SK-N-SH (cell line): ENCODE measurements around the gene CPNE2. TPM values are rescaled to one million over a fixed set of nuclear protein-coding genes. Genes with fewer than 3 reads are reported as not detected.

Experiments
- CTCF ChIA-PET: fragments of 300-600, 350-600 bp; formaldehyde crosslinking; extraction: SDS; loops from one replicate; lab custom pipeline; 2021; lab: Yijun Ruan, JAX
- POLR2A ChIA-PET: fragments of 350-600 bp; sonication (Branson Sonifier 250); formaldehyde crosslinking; extraction: SDS; loops from one replicate; lab custom pipeline; 2020; ENCODE audit warnings: antibody characterized with exemption, inconsistent platforms; lab: Yijun Ruan, JAX
- DNase-seq: peaks from one replicate; pipeline ENCODE4 v3.0.0; 2012
- H2AFZ ChIP-seq: fragments of 200-600 bp; sonication (generic); 2 replicates; pipeline ENCODE4 v1.8.1; 2016; ENCODE audit warnings: antibody characterized with exemption, mild to moderate bottlenecking, low read depth
- H3F3A ChIP-seq: fragments of 200-600 bp; sonication (generic); replicated peaks from 2 replicates; pipeline ENCODE3; 2016; ENCODE audit warnings: antibody characterized with exemption, mild to moderate bottlenecking; ENCODE audit not compliant: insufficient read depth
- H3K27ac ChIP-seq, 2 experiments: fragments of 200-500 bp in 1 of 2; fragments of 200-600 bp in 1 of 2; sonication (Bioruptor generic) in 1 of 2; sonication (generic), shearing (Covaris generic) in 1 of 2; 2 replicates each; pipeline versions ENCODE4 v1.5.1 to v1.6.1; 2014 to 2016; ENCODE audit warnings: low read depth in 2 of 2, inconsistent platforms in 1 of 2, low read length in 1 of 2, mild to moderate bottlenecking in 1 of 2, mixed read lengths in 1 of 2
- H3K27me3 ChIP-seq: fragments of 200-600 bp; sonication (generic), shearing (Covaris generic); 2 replicates; pipeline ENCODE4 v1.6.1; 2016; ENCODE audit warnings: mixed run types; ENCODE audit not compliant: insufficient read depth
- H3K36me3 ChIP-seq, 2 experiments: fragments of 200-500 bp in 1 of 2; fragments of 200-600 bp in 1 of 2; sonication (Bioruptor generic) in 1 of 2; sonication (generic) in 1 of 2; replicated peaks in 1 of 2; 2 replicates each; pipeline versions ENCODE3 to v1.5.1; 2014 to 2016; ENCODE audit warnings: low read length in 1 of 2, mild to moderate bottlenecking in 1 of 2; ENCODE audit not compliant: insufficient read depth in 2 of 2, control insufficient read depth in 1 of 2
- H3K4me1 ChIP-seq, 2 experiments: fragments of 200-500 bp in 1 of 2; fragments of 200-600 bp in 1 of 2; sonication (Bioruptor generic) in 1 of 2; sonication (generic), shearing (Covaris generic) in 1 of 2; 2 replicates each; pipeline versions ENCODE4 v1.5.1 to v1.6.1; 2014 to 2016; ENCODE audit warnings: low read depth in 1 of 2, low read length in 1 of 2, mixed run types in 1 of 2; ENCODE audit not compliant: insufficient read depth in 2 of 2, control insufficient read depth in 1 of 2
- H3K4me2 ChIP-seq: fragments of 200-600 bp; sonication (generic), shearing (Covaris generic); 2 replicates; pipeline ENCODE4 v1.6.1; 2017; ENCODE audit warnings: mixed run types
- H3K4me3 ChIP-seq, 2 experiments: fragments of 200-500 bp in 1 of 2; fragments of 200-600 bp in 1 of 2; sonication (Bioruptor generic) in 1 of 2; sonication (generic), shearing (Covaris generic) in 1 of 2; 2 replicates each; pipeline versions ENCODE4 v1.5.1 to v1.8.1; 2014 to 2016; ENCODE audit warnings: low read depth in 2 of 2, inconsistent platforms in 1 of 2, low read length in 1 of 2, mild to moderate bottlenecking in 1 of 2, mixed read lengths in 1 of 2, moderate library complexity in 1 of 2
- H3K79me2 ChIP-seq: fragments of 200-600 bp; sonication (generic); 2 replicates; pipeline ENCODE4 v1.8.1; 2017; ENCODE audit warnings: mild to moderate bottlenecking; ENCODE audit not compliant: insufficient read depth
- H3K9ac ChIP-seq: fragments of 200-600 bp; sonication (generic); 2 replicates; pipeline ENCODE4 v1.6.1; 2017; ENCODE audit warnings: mixed run types
- H3K9me2 ChIP-seq: fragments of 200-600 bp; sonication (generic); 2 replicates; pipeline ENCODE4 v1.6.1; 2017; ENCODE audit warnings: mixed run types
- H3K9me3 ChIP-seq: fragments of 200-600 bp; sonication (generic); 2 replicates; pipeline ENCODE4 v1.6.1; 2017; ENCODE audit warnings: mixed run types, mild to moderate bottlenecking, moderate library complexity
- H4K20me1 ChIP-seq: fragments of 200-600 bp; sonication (generic); 2 replicates; pipeline ENCODE4 v1.6.1; 2017; ENCODE audit warnings: mild to moderate bottlenecking, mixed run types; ENCODE audit not compliant: insufficient read depth
- CHD2 ChIP-seq: fragments of 150-350 bp; IDR thresholded peaks from 2 replicates; pipeline ENCODE4 v1.6.1; 2018; ENCODE audit warnings: low read length; ENCODE audit not compliant: partially characterized antibody
- EZH2phosphoT487 ChIP-seq: fragments of 200-600 bp; sonication (generic); IDR thresholded peaks from 2 replicates; pipeline ENCODE4 v1.6.1; 2017; ENCODE audit warnings: low read depth, mixed run types, mild to moderate bottlenecking, antibody characterized with exemption, moderate library complexity, borderline replicate concordance
- FOSL2 ChIP-seq: IDR thresholded peaks from 2 replicates; pipeline ENCODE4 v1.4.0; 2012; ENCODE audit warnings: low read depth, mild to moderate bottlenecking, moderate library complexity, borderline replicate concordance
- FOXJ3 ChIP-seq: sonication (generic); formaldehyde crosslinking; IDR thresholded peaks from 2 replicates; pipeline ENCODE4 v1.5.1; 2020; ENCODE audit warnings: mild to moderate bottlenecking, missing genetic modification reagents
- FOXM1 ChIP-seq: IDR thresholded peaks from 2 replicates; pipeline ENCODE4 v1.4.0; 2012; ENCODE audit warnings: low read depth, mild to moderate bottlenecking
- GATA2 ChIP-seq: sonication (generic); formaldehyde crosslinking; IDR thresholded peaks from 2 replicates; pipeline ENCODE4 v1.5.0; 2020; ENCODE audit warnings: mild to moderate bottlenecking, missing genetic modification reagents
- JUND ChIP-seq: IDR thresholded peaks from 2 replicates; pipeline ENCODE4 v1.4.0; 2012
- NRF1 ChIP-seq: IDR thresholded peaks from 2 replicates; pipeline ENCODE4 v1.6.1; 2012; ENCODE audit warnings: low read depth, mild to moderate bottlenecking, low read length
- PBX3 ChIP-seq: IDR thresholded peaks from 2 replicates; pipeline ENCODE4; 2012
- SIN3A ChIP-seq: IDR thresholded peaks from 2 replicates; pipeline ENCODE4 v1.6.1; 2012; ENCODE audit warnings: low read depth, mild to moderate bottlenecking, low read length, moderate library complexity, borderline replicate concordance
- USF2 ChIP-seq: fragments of 150-350 bp; IDR thresholded peaks from 2 replicates; pipeline ENCODE4 v1.6.1; 2017; ENCODE audit warnings: antibody characterized with exemption, low read length, low read depth, borderline replicate concordance
- WGBS: methylation state at CpG from one replicate; pipeline ENCODE4 v1.1.6; 2017; ENCODE audit warnings: low lambda C conversion rate; 5-methylcytosine and 5-hydroxymethylcytosine counted together
- polyA plus RNA-seq, 3 experiments: library from polyadenylated mRNA; depleted of rRNA; stranded (reverse); fragments of >200 nt; gene quantifications; 2 replicates each; pipeline ENCODE4 v1.2.3, GENCODE V29; 2012
- TF ChIP-seq, protein P1 (sequence below): fragments of 200-600 bp; sonication (generic); IDR thresholded peaks from 2 replicates; pipeline ENCODE4 v1.6.1; 2017; ENCODE audit warnings: antibody characterized with exemption, mild to moderate bottlenecking, moderate library complexity
- TF ChIP-seq, protein P2 (sequence below): fragments of 150-350 bp; IDR thresholded peaks from 2 replicates; pipeline ENCODE4 v1.6.1; 2016; ENCODE audit warnings: mild to moderate bottlenecking, low read depth, low read length

The CPNE2 gene
- polyA plus RNA-seq, 1 of the 3 experiments (the other 2 are of a cell fraction), result 73.0 TPM

GRCh38 chr16:57157533-57157932 is 65.2 kb downstream of the CPNE2 start:
- 92% methylated on average over 1 of the region's 1 CpG for WGBS
- Histone ChIP-seq H3K9ac (no peak overlapping the region), H3K4me2 (no peak overlapping the region), H2AFZ (no peak overlapping the region), H4K20me1 (no peaks in the 10 kb centered on the region), H3K79me2 (peaks cover 3% of the 10 kb centered on the region; the same call in 1 of the 2 replicates)
- POLR2A ChIA-PET, result no interaction called here
- TF ChIP-seq FOXJ3 (CRISPR knock-in tag), result no peak
- TF ChIP-seq, all 33 proteins: peak for 0
- Histone ChIP-seq H3K27me3 (no peaks in the 10 kb centered on the region), H3K36me3 (peaks cover 55 to 72% of the 10 kb centered on the region in 2 experiments), H3K9me2 (no peaks in the 10 kb centered on the region), H3K9me3 (no peaks in the 10 kb centered on the region), H3F3A (no peaks in the 10 kb centered on the region), H3K4me1 (no peaks in the 10 kb centered on the region), H3K27ac (no peak overlapping the region), H3K4me3 (no peak overlapping the region)
- CTCF ChIA-PET, result interaction anchor here (0.8 kb wide), 1 partner anchor 24 kb away, joined by 3 read pairs; no protein-coding TSS in a partner anchor
- no peak for DNase-seq

DNA sequence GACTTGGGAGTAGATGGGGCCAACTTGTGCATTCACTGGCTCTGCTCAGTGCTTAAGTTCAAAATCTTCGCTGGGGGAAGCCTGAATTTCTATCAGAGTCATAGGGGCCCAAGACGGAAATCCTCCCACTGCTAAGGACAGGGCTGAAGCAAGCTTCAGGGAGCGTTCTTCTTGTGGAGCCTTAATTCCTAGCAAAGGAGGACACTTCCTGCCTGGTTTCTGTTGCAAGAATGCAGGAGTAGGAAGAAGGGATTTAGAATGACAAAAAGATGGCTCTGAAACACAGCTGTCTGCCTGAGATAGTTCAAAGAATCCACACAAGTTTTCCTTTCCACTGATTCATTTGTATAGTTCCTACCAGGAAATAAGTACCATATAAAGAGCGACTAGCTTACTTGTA is 67.1 kb downstream of the CPNE2 start:
- Histone ChIP-seq H2AFZ (no peak overlapping the region), H3F3A (no peaks in the 10 kb centered on the region), H3K36me3 (peaks cover 50 to 67% of the 10 kb centered on the region in 2 experiments), H3K27me3 (no peaks in the 10 kb centered on the region), H3K27ac (no peak overlapping the region), H3K79me2 (peaks cover 4% of the 10 kb centered on the region; the same call in 1 of the 2 replicates), H3K9ac (no peak overlapping the region), H4K20me1 (no peaks in the 10 kb centered on the region), H3K4me2 (no peak overlapping the region), H3K4me1 (no peaks in the 10 kb centered on the region), H3K9me2 (no peaks in the 10 kb centered on the region), H3K9me3 (no peaks in the 10 kb centered on the region), H3K4me3 (no peak overlapping the region)
- no peak for DNase-seq
- TF ChIP-seq, protein P1, sequence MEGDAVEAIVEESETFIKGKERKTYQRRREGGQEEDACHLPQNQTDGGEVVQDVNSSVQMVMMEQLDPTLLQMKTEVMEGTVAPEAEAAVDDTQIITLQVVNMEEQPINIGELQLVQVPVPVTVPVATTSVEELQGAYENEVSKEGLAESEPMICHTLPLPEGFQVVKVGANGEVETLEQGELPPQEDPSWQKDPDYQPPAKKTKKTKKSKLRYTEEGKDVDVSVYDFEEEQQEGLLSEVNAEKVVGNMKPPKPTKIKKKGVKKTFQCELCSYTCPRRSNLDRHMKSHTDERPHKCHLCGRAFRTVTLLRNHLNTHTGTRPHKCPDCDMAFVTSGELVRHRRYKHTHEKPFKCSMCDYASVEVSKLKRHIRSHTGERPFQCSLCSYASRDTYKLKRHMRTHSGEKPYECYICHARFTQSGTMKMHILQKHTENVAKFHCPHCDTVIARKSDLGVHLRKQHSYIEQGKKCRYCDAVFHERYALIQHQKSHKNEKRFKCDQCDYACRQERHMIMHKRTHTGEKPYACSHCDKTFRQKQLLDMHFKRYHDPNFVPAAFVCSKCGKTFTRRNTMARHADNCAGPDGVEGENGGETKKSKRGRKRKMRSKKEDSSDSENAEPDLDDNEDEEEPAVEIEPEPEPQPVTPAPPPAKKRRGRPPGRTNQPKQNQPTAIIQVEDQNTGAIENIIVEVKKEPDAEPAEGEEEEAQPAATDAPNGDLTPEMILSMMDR, result no peak
- TF ChIP-seq FOSL2 (no peak), JUND (no peak), GATA2 (CRISPR knock-in tag) (no peak), USF2 (no peak), EZH2phosphoT487 (no peak), PBX3 (no peak), SIN3A (no peak), CHD2 (no peak), FOXM1 (no peak), NRF1 (no peak)
- TF ChIP-seq, protein P2, sequence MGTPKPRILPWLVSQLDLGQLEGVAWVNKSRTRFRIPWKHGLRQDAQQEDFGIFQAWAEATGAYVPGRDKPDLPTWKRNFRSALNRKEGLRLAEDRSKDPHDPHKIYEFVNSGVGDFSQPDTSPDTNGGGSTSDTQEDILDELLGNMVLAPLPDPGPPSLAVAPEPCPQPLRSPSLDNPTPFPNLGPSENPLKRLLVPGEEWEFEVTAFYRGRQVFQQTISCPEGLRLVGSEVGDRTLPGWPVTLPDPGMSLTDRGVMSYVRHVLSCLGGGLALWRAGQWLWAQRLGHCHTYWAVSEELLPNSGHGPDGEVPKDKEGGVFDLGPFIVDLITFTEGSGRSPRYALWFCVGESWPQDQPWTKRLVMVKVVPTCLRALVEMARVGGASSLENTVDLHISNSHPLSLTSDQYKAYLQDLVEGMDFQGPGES, result no peak
- CTCF ChIA-PET, result interaction anchor here (1.4 kb wide), 1 partner anchor 67 kb away, joined by 4 read pairs; the partner anchor contains the start of gene CPNE2
- POLR2A ChIA-PET, result no interaction called here
- 99% methylated on average over 4 of the region's 4 CpGs for WGBS
